ENCODE data around the gene LTBP1.
"Not testable (repeated sequence)": the region's sequence is repeated elsewhere in the genome, so short reads cannot be mapped to it uniquely, and the experiment has no call there.

LTBP1 gene, protein sequence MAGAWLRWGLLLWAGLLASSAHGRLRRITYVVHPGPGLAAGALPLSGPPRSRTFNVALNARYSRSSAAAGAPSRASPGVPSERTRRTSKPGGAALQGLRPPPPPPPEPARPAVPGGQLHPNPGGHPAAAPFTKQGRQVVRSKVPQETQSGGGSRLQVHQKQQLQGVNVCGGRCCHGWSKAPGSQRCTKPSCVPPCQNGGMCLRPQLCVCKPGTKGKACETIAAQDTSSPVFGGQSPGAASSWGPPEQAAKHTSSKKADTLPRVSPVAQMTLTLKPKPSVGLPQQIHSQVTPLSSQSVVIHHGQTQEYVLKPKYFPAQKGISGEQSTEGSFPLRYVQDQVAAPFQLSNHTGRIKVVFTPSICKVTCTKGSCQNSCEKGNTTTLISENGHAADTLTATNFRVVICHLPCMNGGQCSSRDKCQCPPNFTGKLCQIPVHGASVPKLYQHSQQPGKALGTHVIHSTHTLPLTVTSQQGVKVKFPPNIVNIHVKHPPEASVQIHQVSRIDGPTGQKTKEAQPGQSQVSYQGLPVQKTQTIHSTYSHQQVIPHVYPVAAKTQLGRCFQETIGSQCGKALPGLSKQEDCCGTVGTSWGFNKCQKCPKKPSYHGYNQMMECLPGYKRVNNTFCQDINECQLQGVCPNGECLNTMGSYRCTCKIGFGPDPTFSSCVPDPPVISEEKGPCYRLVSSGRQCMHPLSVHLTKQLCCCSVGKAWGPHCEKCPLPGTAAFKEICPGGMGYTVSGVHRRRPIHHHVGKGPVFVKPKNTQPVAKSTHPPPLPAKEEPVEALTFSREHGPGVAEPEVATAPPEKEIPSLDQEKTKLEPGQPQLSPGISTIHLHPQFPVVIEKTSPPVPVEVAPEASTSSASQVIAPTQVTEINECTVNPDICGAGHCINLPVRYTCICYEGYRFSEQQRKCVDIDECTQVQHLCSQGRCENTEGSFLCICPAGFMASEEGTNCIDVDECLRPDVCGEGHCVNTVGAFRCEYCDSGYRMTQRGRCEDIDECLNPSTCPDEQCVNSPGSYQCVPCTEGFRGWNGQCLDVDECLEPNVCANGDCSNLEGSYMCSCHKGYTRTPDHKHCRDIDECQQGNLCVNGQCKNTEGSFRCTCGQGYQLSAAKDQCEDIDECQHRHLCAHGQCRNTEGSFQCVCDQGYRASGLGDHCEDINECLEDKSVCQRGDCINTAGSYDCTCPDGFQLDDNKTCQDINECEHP (N-terminal part only)

GRCh38 chr2:32946314-32947075 lies at the start of gene LTBP1:
Gene LTBP1, plus strand, starts transcription at chr2:32946953. Its CDS starts 372 bp downstream, at chr2:32947325.
- DNase-seq (ENCODE audit: low read depth in 2 of 2, low spot score in 1 of 2) = no peak

- DNase-seq (ENCODE audit: low read depth in 2 of 2, low spot score in 1 of 2) = no peak
Observed at GRCh38 chr2:32900246-32900973, 46.3 kb upstream of the LTBP1 start.

DNA sequence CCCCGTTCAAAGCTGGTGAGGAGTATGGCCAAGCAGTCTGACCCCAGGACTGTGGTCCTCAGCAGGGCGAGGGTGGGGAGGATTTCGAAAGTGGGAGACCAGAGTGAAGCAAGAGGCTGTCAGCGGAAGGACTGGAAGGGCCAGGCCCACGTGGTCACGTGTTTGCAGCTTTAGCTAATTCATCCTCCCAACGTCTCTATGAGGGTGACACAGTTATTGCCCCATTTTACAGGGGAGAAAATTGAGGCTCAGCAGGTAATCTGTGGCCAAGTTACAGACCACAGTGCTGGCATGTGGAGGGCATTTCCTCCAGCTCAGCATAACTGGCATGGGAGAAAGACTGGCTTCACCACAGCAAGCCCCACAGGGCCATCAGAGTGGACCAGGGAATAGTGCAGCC lies 45.4 kb upstream of the LTBP1 start:
- DNase-seq (ENCODE audit: low read depth in 2 of 2, low spot score in 1 of 2) = no peak

- DNase-seq (ENCODE audit: low read depth in 2 of 2, low spot score in 1 of 2) = no peak
Observed at GRCh38 chr2:32902174-32902573, 44.6 kb upstream of the LTBP1 start.

GRCh38 chr2:32902986-32903385 lies 43.8 kb upstream of the LTBP1 start:
- no peak for DNase-seq (ENCODE audit: low read depth in 2 of 2, low spot score in 1 of 2)

- DNase-seq (ENCODE audit: low read depth in 2 of 2, low spot score in 1 of 2) = no peak
Observed at GRCh38 chr2:32904074-32904473, 42.7 kb upstream of the LTBP1 start.

GRCh38 chr2:32904751-32905150 lies 42.0 kb upstream of the LTBP1 start:
- no peak for DNase-seq (ENCODE audit: low read depth in 2 of 2, low spot score in 1 of 2)

DNA sequence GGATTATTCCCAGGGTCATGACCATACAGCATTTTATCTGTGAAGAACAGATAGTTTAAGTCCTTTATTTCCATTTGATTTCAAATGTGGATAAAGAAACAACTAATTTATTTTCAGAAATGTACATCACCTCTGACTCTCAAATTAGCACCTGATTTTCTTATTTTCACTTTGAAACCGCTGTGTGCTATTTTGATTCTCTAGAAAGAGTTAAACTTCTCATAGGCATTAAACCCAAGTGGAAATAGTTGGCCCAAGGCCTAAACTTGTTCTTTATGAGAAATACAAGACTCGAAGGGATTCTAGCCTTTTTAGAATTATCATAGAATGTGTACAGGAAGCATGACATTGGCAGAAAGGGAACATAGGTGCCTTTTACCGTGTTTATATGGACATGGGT lies 41.5 kb upstream of the LTBP1 start:
- DNase-seq (ENCODE audit: low read depth in 2 of 2, low spot score in 1 of 2) = no peak

DNA sequence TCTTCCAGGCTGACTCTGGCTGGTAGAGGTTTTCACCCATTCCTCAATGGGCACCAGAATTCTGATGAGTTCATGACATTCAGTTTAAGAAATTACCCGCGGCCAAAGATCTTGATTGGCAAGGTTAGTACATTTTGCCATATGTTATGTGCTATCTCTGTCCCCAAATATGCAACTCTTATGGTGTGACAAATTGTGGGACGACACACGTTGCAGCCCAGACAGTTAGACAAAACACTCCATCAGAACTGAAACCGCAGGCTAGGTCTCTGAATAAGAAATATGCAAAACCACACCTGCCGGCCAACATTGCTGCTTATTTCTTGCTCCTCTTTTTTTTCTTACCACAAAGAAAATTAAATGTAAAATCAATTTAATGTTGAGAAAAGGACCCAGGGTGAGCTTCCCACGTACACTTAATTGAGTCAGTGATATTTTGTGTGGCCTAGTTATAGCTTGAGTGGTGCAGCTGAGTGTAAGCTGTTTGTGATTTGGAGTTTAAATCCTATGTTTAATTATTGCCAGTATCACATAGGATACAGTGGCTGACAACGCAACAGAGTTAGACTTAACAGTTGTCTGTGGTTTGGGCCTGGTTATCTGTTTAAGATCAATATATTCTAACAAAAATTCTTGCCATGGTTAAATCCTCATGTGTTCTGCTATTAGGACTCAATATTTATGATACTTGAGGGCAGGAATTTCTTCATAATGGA lies 35.7 kb upstream of the LTBP1 start:
- DNase-seq (ENCODE audit: low read depth in 2 of 2, low spot score in 1 of 2) = no peak

DNA sequence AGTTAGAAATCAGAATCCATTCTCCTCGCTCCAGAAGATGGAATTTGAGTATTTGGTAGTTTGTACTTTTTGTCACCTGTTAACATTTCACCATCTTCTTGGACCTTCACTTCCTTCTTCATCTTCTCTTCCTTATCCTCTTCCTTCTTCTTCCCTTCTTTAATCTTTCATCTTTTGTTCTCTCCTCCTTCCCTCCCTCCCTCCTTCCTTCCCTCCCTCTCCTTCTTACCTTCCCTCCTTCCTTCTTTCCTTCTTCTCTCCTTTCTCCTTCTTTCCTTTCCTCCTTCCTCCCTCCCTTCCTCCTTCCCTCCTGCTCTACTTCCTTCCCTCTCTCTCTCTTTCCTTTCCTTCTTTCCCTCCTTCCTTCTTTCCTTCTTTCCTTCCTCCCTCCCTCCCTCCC lies 31.1 kb upstream of the LTBP1 start:
- no peak for DNase-seq (ENCODE audit: low read depth in 2 of 2, low spot score in 1 of 2)

DNA sequence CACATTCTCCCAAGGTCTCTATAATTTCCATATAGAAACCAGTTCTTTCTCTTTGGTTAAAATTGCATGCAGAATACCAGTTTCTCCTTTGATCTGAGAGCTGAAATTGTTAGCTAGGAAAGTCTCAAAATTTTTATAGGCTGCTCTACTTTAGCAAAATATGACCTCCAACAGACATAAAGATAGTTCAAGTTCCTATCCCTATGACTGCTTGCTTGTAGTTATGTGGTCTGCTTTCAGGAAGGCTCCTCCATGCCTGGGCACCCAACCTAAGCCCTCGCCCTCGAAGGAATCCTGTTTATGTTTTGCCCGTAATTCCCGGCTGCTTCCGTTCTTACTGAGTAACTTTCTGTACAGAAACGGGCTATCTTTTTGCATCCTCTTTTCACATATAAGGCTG lies 28.0 kb upstream of the LTBP1 start:
- DNase-seq (ENCODE audit: low read depth in 2 of 2, low spot score in 1 of 2) = no peak

GRCh38 chr2:32919901-32920300 lies 26.9 kb upstream of the LTBP1 start:
- DNase-seq (ENCODE audit: low read depth in 2 of 2, low spot score in 1 of 2) = not testable (repeated sequence)

- not testable (repeated sequence) for DNase-seq (ENCODE audit: low read depth in 2 of 2, low spot score in 1 of 2)
Observed at GRCh38 chr2:32921486-32921885, 25.3 kb upstream of the LTBP1 start.

GRCh38 chr2:32922501-32922900 lies 24.3 kb upstream of the LTBP1 start:
- DNase-seq (ENCODE audit: low read depth in 2 of 2, low spot score in 1 of 2) = no peak

DNA sequence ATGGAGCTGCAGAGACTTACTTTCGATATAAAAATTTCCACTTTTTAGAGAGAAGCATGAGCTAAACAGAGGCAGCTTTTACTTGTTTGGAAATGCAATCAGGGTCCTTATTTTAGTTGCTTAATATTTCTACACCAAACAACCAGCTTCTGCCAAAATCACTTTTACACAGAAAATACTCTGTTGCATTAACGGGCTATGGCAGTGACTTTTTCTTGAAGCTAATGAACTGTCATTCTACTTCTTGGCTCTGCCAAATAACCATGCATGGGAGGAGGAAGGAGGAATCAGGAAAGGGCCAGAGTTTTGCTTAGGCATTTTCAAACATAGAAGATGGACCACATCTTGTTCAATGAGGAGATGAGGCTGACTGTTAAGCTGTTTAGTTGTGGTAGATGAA lies 23.6 kb upstream of the LTBP1 start:
- DNase-seq (ENCODE audit: low read depth in 2 of 2, low spot score in 1 of 2) = no peak

DNA sequence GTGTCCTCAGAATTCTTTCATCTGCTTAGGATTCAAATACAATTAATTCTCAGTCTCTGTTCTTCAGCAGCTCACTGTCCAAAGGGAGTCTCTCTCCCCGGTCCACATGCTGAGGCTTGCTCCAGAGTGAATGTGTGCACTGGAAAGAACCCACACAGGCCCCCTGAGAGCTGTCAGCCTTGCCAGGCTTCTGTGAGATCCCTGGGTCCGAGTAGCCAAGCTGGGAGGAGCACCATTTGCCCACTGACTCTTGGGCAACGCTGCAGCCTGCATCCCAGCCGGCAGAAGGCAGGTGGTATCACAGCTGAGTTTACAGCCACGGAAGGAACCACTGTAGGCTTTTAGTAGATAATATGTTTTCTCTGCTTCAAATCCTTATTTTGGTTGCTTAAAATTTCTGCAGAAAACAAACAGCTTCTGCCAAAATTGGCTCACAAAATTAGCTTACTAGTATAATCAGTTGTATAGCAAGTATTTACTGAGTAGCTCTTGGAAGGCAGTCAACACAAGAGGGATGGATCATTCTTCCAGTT lies 21.4 kb upstream of the LTBP1 start:
- no peak for DNase-seq (ENCODE audit: low read depth in 2 of 2, low spot score in 1 of 2)

DNA sequence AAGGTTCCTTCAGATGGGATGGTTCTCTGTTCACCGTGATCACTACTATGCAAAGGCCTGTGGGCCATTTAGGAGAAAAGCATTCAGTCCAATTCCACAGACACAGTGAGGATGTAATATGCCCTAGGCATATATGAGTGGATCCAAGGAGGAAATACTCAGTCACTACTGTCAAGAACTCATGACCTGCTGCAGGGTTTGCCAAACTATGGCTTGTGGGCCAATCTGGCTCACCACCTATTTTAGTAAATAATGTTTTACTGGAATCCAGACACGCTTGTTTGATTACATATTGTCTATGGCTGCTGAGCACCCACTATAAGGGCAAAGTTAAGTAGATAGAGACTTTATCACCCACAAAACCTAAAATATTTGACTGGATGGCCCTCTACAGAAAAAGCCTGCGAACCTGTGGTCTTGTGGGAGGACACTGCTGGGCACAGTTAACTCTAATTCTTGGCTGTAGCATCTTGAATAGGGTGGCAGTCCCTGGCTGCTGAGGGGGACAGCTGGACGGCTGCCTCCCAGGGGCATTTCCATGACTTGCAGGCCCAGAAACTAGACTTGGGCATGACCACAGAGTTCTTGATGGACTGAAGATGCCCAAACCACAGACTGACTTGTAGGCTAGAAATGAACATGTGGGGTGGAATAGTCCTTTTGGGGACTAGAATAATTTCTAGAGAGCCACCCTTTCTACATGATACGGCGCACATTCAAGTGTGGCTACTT lies 20.6 kb upstream of the LTBP1 start:
- DNase-seq (ENCODE audit: low read depth in 2 of 2, low spot score in 1 of 2) = no peak

GRCh38 chr2:32926708-32927084 lies 20.1 kb upstream of the LTBP1 start:
- no peak for DNase-seq (ENCODE audit: low read depth in 2 of 2, low spot score in 1 of 2)

DNA sequence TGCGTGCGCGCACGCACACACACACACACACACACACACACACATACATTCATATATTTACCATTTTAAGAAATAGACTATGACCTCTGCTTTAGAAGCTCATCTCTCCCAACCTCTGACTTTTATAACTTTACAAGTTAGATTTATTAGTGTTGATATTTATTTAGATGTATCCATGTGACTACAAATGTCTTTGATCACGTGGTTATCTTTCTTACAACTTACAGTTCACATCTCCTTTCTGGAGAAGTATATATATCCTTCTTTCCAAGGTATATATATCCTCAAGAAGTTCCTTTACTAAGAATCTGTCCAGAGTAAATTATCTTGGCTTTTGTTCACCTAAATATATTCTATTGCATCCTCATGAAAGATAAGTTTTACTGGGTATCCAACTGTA lies 16.3 kb upstream of the LTBP1 start:
- no peak for DNase-seq (ENCODE audit: low read depth in 2 of 2, low spot score in 1 of 2)
